K562 (cell line): ENCODE results near the gene RSPH9. TPM values are rescaled to one million over a fixed set of nuclear protein-coding genes. Genes with fewer than 3 reads are reported as not detected.

Experiments used
- ATF3 ChIP-seq, 2 experiments: fragments of 450-650 bp in 1 of 2; sonication (generic) in 1 of 2; formaldehyde crosslinking in 1 of 2; IDR thresholded peaks in 1 of 2; conservative IDR thresholded peaks in 1 of 2; 2 replicates each; pipeline versions ENCODE4 v1.6.1 to v1.8.1; 2016 to 2023; ENCODE audit warnings: mild to moderate bottlenecking in 2 of 2, moderate library complexity in 2 of 2, inconsistent platforms in 1 of 2, missing genetic modification reagents in 1 of 2
- CHD7 ChIP-seq: fragments of 200-600 bp; sonication (generic); IDR thresholded peaks from one replicate; pipeline ENCODE4 v1.6.1; 2012; ENCODE audit warnings: mild to moderate bottlenecking, low read depth, low read length, inconsistent platforms
- DMBX1 ChIP-seq: fragments of 250-450 bp; sonication (Bioruptor Pico); IDR thresholded peaks from 2 replicates; pipeline ENCODE4 v1.8.0; 2022; ENCODE audit warnings: inconsistent platforms, mild to moderate bottlenecking, moderate library complexity, borderline replicate concordance
- ELF1 ChIP-seq: fragments of 200-800 bp; sonication (Bioruptor generic); IDR thresholded peaks from 2 replicates; pipeline ENCODE4 v1.6.1; 2016; ENCODE audit warnings: missing genetic modification characterization, missing compliant biosample characterization
- EP300 ChIP-seq: IDR thresholded peaks from 2 replicates; pipeline ENCODE4 v1.6.1; 2012; ENCODE audit warnings: low read length, improper control_type of control experiment
- ETV1 ChIP-seq: fragments of 450-650 bp; conservative IDR thresholded peaks from 2 replicates; pipeline ENCODE4 v1.6.1; 2016; ENCODE audit warnings: missing genetic modification characterization, control low read depth, low read depth, missing compliant biosample characterization
- HOMEZ ChIP-seq: fragments of 250-450 bp; sonication (Bioruptor Pico); IDR thresholded peaks from 2 replicates; pipeline ENCODE4 v1.4.0; 2020; ENCODE audit warnings: mild to moderate bottlenecking, moderate library complexity
- PML ChIP-seq: IDR thresholded peaks from 2 replicates; pipeline ENCODE4 v1.6.1; 2012; ENCODE audit warnings: low read length, inconsistent platforms
- RB1 ChIP-seq: fragments of 450-650 bp; IDR thresholded peaks from 2 replicates; pipeline ENCODE4 v1.6.1; 2017; ENCODE audit warnings: low read depth, mild to moderate bottlenecking
- TAF9B ChIP-seq: fragments of 450-650 bp; IDR thresholded peaks from 2 replicates; pipeline ENCODE4 v1.6.1; 2018; ENCODE audit warnings: mild to moderate bottlenecking; ENCODE audit not compliant: partially characterized antibody
- ZNF175 ChIP-seq: fragments of 200-800 bp; sonication (Bioruptor generic); IDR thresholded peaks from 2 replicates; pipeline ENCODE4 v1.6.1; 2016; ENCODE audit warnings: low read depth, mild to moderate bottlenecking, missing genetic modification characterization, missing compliant biosample characterization
- ZNF263 ChIP-seq: sonication (generic); formaldehyde crosslinking; IDR thresholded peaks from 2 replicates; pipeline ENCODE4 v1.8.0; 2022; ENCODE audit warnings: mild to moderate bottlenecking, missing genetic modification reagents, borderline replicate concordance
- polyA plus RNA-seq, 8 experiments: library from polyadenylated mRNA; depleted of rRNA in 4 of 8; stranded (reverse) in 5 of 8; unstranded in 3 of 8; fragments of >200 nt; fragmentation: Nextera tagmentation in 2 of 8; fragmentation: Illumina TruSeq in 1 of 8; extraction: Ambion mirVana in 2 of 8; extraction: Trizol in 1 of 8; gene quantifications; 2 replicates each; pipeline versions ENCODE4 v1.2.1 to v1.2.3, GENCODE V29; 2011 to 2014; ENCODE audit warnings: inconsistent platforms in 1 of 8, missing spikeins in 1 of 8
- total RNA-seq, 7 experiments: library from RNA; depleted of rRNA in 6 of 7; stranded (reverse); fragments of >200 nt in 6 of 7; fragmentation: Illumina TruSeq in 2 of 7; extraction: Trizol in 2 of 7; gene quantifications; 2 replicates each; pipeline versions ENCODE4 v1.2.1 to v1.2.3, GENCODE V29; 2011 to 2021; ENCODE audit warnings: low replicate concordance in 1 of 7

The RSPH9 gene
- total and polyA plus RNA-seq, 9 of the 15 experiments (the other 6 are each of a cell fraction or from before 2014, with no cell fraction given), result 0.05 to 0.60 (median 0.39) TPM; not detected in 6

- TF ChIP-seq CHD7, result no peak
- peak; percentile 76 for TF ChIP-seq DMBX1 (CRISPR knock-in tag)
- no peak for TF ChIP-seq RB1
- no peak for TF ChIP-seq ZNF263 (CRISPR knock-in tag)
- TF ChIP-seq EP300, result peak; percentile 69; the same call in 1 of the 2 replicates
- no peak for TF ChIP-seq TAF9B
- TF ChIP-seq ATF3 (IDR thresholded peaks at IDR 0.05), result peak; percentile 55
- TF ChIP-seq ATF3 (CRISPR knock-in tag; conservative IDR thresholded peaks at IDR 0.05), result no peak
- TF ChIP-seq ELF1, result peak; percentile 77
- TF ChIP-seq ETV1 (tag), result peak; percentile 91
- TF ChIP-seq ZNF175 (CRISPR knock-in tag), result peak; percentile 78
- peak; percentile 45 for TF ChIP-seq PML
- TF ChIP-seq HOMEZ (CRISPR knock-in tag), result no peak
These were observed 4.6 kb upstream of the RSPH9 start (continued) for GRCh38 chr6:43639984-43640800.
